PC-3 (cell line): ENCODE measurements around the gene PCBP3. TPM values are rescaled to one million over a fixed set of nuclear protein-coding genes. Genes with fewer than 3 reads are reported as not detected.

Experiments used
- ATAC-seq: fragments of 200-7000 bp; cut with Tn5 transposase; 2 replicates; pipeline ENCODE4 v1.9.1; 2020; ENCODE audit warnings: mild to moderate bottlenecking, moderate library complexity
- BruUV-seq: library from RNA; stranded (reverse); fragments of 400-500 nt; replicated peaks from 2 replicates; lab custom pipeline; 2021; lab: Mats Ljungman, UMichigan
- CTCF ChIA-PET: fragments of 300-600 bp; sonication (Branson Sonifier 250); formaldehyde crosslinking; loops from one replicate; lab custom pipeline; 2022; ENCODE audit warnings: antibody characterized with exemption; lab: Charles Lee
- POLR2A ChIA-PET: fragments of 300-600 bp; sonication (Branson Sonifier 250); formaldehyde crosslinking; loops from one replicate; lab custom pipeline; 2022; ENCODE audit warnings: antibody characterized with exemption; ENCODE audit not compliant: unreplicated experiment; lab: Charles Lee
- DNase-seq: peaks from one replicate; pipeline ENCODE4 v3.0.0-alpha.2; 2015
- H2AFZ ChIP-seq: fragments of 300-600 bp; sonication (generic); 2 replicates; pipeline ENCODE4 v1.6.0; 2016; ENCODE audit warnings: antibody characterized with exemption, low read length
- H3F3A ChIP-seq: fragments of 300-600 bp; sonication (generic); one replicate; pipeline ENCODE4 v1.6.0; 2017; ENCODE audit warnings: antibody characterized with exemption, low read length, control low read depth, mild to moderate bottlenecking; ENCODE audit not compliant: unreplicated experiment
- H3K27ac ChIP-seq: fragments of 300-600 bp; sonication (generic); 2 replicates; pipeline ENCODE4 v1.5.1; 2016; ENCODE audit warnings: mild to moderate bottlenecking, low read length
- H3K27me3 ChIP-seq: fragments of 300-600 bp; sonication (generic); 2 replicates; pipeline ENCODE4 v1.6.1; 2016; ENCODE audit warnings: low read length, mixed read lengths
- H3K36me3 ChIP-seq: fragments of 300-600 bp; sonication (generic); 2 replicates; pipeline ENCODE4 v1.6.1; 2016; ENCODE audit warnings: low read depth, mixed run types, low read length, mixed read lengths
- H3K4me1 ChIP-seq: fragments of 300-600 bp; sonication (generic); 2 replicates; pipeline ENCODE4 v1.5.1; 2016; ENCODE audit warnings: low read length; ENCODE audit not compliant: insufficient read depth
- H3K4me2 ChIP-seq: fragments of 300-600 bp; sonication (generic); 2 replicates; pipeline ENCODE4 v1.6.0; 2016; ENCODE audit warnings: low read length
- H3K4me3 ChIP-seq: fragments of 300-600 bp; sonication (generic); 2 replicates; pipeline ENCODE4 v1.5.1; 2016; ENCODE audit warnings: mild to moderate bottlenecking, low read length, mixed read lengths
- H3K79me2 ChIP-seq: fragments of 300-600 bp; sonication (generic); 2 replicates; pipeline ENCODE4 v1.6.1; 2017; ENCODE audit warnings: low read length, mixed read lengths
- H3K9ac ChIP-seq: fragments of 300-600 bp; sonication (generic); 2 replicates; pipeline ENCODE4 v1.6.0; 2016; ENCODE audit warnings: mild to moderate bottlenecking, low read length
- H3K9me2 ChIP-seq: fragments of 300-600 bp; sonication (generic); replicated peaks from 2 replicates; pipeline ENCODE4 v1.6.1; 2016; ENCODE audit warnings: mixed run types, low read length, mixed read lengths
- H3K9me3 ChIP-seq: fragments of 300-600 bp; sonication (generic); 2 replicates; pipeline ENCODE4 v1.6.1; 2016; ENCODE audit warnings: low read length, mixed read lengths
- H4K20me1 ChIP-seq: fragments of 300-600 bp; sonication (generic); 2 replicates; pipeline ENCODE4 v1.6.1; 2016; ENCODE audit warnings: low read length, mixed read lengths
- CTCF ChIP-seq: fragments of 300-600 bp; sonication (generic); conservative IDR thresholded peaks from 2 replicates; pipeline ENCODE4 v1.5.1; 2017; ENCODE audit warnings: antibody characterized with exemption, low read depth, mild to moderate bottlenecking, low read length
- EZH2 ChIP-seq: fragments of 300-600 bp; sonication (generic); IDR thresholded peaks from one replicate; pipeline ENCODE4 v1.6.1; 2017; ENCODE audit warnings: antibody characterized with exemption, mild to moderate bottlenecking, low read length; ENCODE audit not compliant: unreplicated experiment
- EZH2phosphoT487 ChIP-seq: fragments of 300-600 bp; sonication (generic); IDR thresholded peaks from 2 replicates; pipeline ENCODE4 v1.6.1; 2018; ENCODE audit warnings: mild to moderate bottlenecking, antibody characterized with exemption, low read length, borderline replicate concordance
- intact Hi-C: fragments of 100-400 bp; cut with micrococcal nuclease; formaldehyde crosslinking; loops from 2 replicates; pipeline ENCODE4 v1.9.0; 2023
- total RNA-seq: library from RNA; depleted of rRNA; stranded (reverse); fragments of >200 nt; gene quantifications from 2 replicates; pipeline ENCODE4 v1.2.3, GENCODE V29; 2014

The PCBP3 gene
- total RNA-seq, 1 experiment from 2014 or later: 2.4 TPM

DNA sequence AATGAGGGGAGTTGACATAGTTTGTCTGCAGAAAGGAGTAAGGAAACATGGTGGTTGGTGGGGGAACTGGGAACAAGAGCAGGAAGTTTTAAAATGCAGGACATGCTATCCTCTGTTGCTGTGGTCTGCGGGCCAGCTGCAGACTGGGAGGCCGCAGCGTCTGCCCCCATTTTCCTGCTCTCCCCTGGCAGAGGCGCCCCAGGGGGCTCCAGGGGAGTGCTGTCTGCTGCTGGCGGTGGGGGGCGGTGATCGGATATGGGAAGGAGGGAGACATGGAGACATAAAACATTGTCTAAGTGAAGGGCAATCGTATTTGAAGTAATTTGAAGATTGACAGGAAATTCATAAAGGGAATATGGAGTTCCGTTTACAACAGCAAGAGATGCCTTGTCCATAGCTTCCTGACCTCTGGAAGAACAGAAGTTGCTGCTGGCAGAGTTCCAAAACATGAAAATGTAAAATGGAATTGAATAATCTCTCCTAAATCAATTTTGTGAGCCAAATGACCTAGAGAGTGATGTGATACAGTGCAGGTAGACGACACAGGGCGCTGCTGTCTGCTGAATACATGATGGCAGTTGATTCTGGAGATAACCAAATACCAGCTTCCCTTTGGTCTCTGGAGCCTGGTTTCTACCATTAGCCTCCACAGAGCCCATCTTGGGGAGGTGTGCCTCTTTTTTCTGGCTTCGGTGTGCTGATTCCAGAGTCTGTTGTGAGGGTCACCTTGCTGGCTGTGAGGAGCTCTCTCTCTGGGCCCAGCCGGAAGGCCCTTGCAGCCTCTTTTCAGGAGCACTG is 61.0 kb downstream of the PCBP3 start:
- Histone ChIP-seq H3K79me2 (no peaks in the 10 kb centered on the region), H3K9me3 (no peaks in the 10 kb centered on the region), H2AFZ (no peak overlapping the region), H3K4me3 (no peak overlapping the region), H3K4me2 (no peak overlapping the region), H3K4me1 (0 out of 2 replicates have a peak, but pooled peaks cover under 1% of the 10 kb centered on the region), H3K9me2 (no peaks in the 10 kb centered on the region), H3K9ac (no peak overlapping the region), H3K27me3 (no peaks in the 10 kb centered on the region), H3F3A (no peaks in the 10 kb centered on the region), H4K20me1 (no peaks in the 10 kb centered on the region), H3K27ac (no peak overlapping the region), H3K36me3 (no peaks in the 10 kb centered on the region)
- ATAC-seq (no peak), DNase-seq (no peak)
- intact Hi-C loops: no loop called here
- ChIA-PET CTCF (no interaction called here), POLR2A (no interaction called here)
- BruUV-seq: no TSS peak
- TF ChIP-seq EZH2 (no peak), CTCF (no peak), EZH2phosphoT487 (no peak)

- Histone ChIP-seq H3K9me3 (no peaks in the 10 kb centered on the region), H3F3A (no peaks in the 10 kb centered on the region), H3K4me1 (no peaks in the 10 kb centered on the region), H3K27me3 (no peaks in the 10 kb centered on the region), H3K9me2 (no peaks in the 10 kb centered on the region), H3K79me2 (no peaks in the 10 kb centered on the region), H3K4me3 (no peak overlapping the region), H3K27ac (no peak overlapping the region), H4K20me1 (no peaks in the 10 kb centered on the region), H3K36me3 (no peaks in the 10 kb centered on the region), H3K4me2 (no peak overlapping the region), H2AFZ (no peak overlapping the region), H3K9ac (no peak overlapping the region)
- intact Hi-C loops: no loop called here
- no peak for ATAC-seq
- no TSS peak for BruUV-seq
- no peak for DNase-seq
- TF ChIP-seq CTCF (no peak), EZH2phosphoT487 (no peak), EZH2 (no peak)
- ChIA-PET POLR2A (no interaction called here), CTCF (no interaction called here)
Observed at GRCh38 chr21:45706299-45706698, 62.8 kb downstream of the PCBP3 start.

DNA sequence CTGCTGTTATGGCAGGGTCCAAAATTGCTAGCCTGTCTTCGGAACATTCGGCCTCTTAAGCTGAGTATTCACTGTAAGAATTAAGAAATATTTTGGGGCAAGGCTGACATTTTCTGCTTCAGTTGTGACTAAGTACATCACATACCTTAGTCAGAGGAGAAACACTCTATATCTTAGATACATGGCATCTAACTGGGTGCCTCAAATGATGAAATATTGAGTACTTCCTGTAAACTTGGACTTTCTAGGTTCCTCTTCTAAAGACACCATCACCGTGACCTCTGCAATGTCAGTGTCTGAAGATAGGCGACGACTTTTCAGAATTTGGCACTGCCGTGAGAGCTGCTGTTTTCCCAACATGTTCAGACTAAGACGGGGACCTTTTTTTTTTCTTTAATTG is 65.6 kb downstream of the PCBP3 start:
- Histone ChIP-seq H3K27ac (no peak overlapping the region), H3K9me2 (no peaks in the 10 kb centered on the region), H3K4me3 (no peak overlapping the region), H3F3A (no peaks in the 10 kb centered on the region), H3K9me3 (no peaks in the 10 kb centered on the region), H3K9ac (no peak overlapping the region), H3K4me2 (no peak overlapping the region), H3K36me3 (no peaks in the 10 kb centered on the region), H4K20me1 (no peaks in the 10 kb centered on the region), H3K27me3 (no peaks in the 10 kb centered on the region), H3K79me2 (no peaks in the 10 kb centered on the region), H2AFZ (no peak overlapping the region), H3K4me1 (no peaks in the 10 kb centered on the region)
- intact Hi-C loops: no loop called here
- TF ChIP-seq EZH2phosphoT487 (no peak), CTCF (no peak), EZH2 (no peak)
- BruUV-seq: no TSS peak
- POLR2A ChIA-PET: no interaction called here
- DNase-seq: no peak
- no peak for ATAC-seq
- CTCF ChIA-PET: no interaction called here
